Parathyroid adenoma (tissue), 2 donors: ENCODE measurements around the gene DCAF6.

Experiments
- H2AFZ ChIP-seq: fragments of 300-600 bp; sonication (generic); one replicate; pipeline ENCODE4 v1.7.0; 2017; ENCODE audit warnings: antibody characterized with exemption, mild to moderate bottlenecking
- H3K27ac ChIP-seq: fragments of 300-600 bp; sonication (generic); one replicate; pipeline ENCODE4 v1.7.0; 2017
- H3K27me3 ChIP-seq: fragments of 300-600 bp; sonication (generic); one replicate; pipeline ENCODE4 v1.7.0; 2017; ENCODE audit warnings: low read length; ENCODE audit not compliant: control insufficient read depth, insufficient read depth
- H3K36me3 ChIP-seq: fragments of 300-600 bp; sonication (generic); one replicate; pipeline ENCODE4 v1.7.0; 2017; ENCODE audit warnings: low read length; ENCODE audit not compliant: control insufficient read depth, insufficient read depth
- H3K4me1 ChIP-seq: fragments of 300-600 bp; sonication (generic); one replicate; pipeline ENCODE4 v1.7.0; 2017; ENCODE audit warnings: control low read depth
- H3K4me2 ChIP-seq: fragments of 300-600 bp; sonication (generic); one replicate; pipeline ENCODE4 v1.7.0; 2017; ENCODE audit warnings: low read length
- H3K4me3 ChIP-seq: fragments of 300-600 bp; sonication (generic); one replicate; pipeline ENCODE4 v1.7.0; 2017; ENCODE audit warnings: low read depth, low read length
- H3K79me2 ChIP-seq: fragments of 300-600 bp; sonication (generic); one replicate; pipeline ENCODE4 v1.7.0; 2017; ENCODE audit warnings: control low read depth
- H3K9ac ChIP-seq: fragments of 300-600 bp; sonication (generic); one replicate; pipeline ENCODE4 v1.7.0; 2017; ENCODE audit warnings: mild to moderate bottlenecking
- H3K9me3 ChIP-seq: fragments of 300-600 bp; sonication (generic); one replicate; pipeline ENCODE4 v1.7.0; 2017; ENCODE audit warnings: low read length; ENCODE audit not compliant: control insufficient read depth
- CTCF ChIP-seq: fragments of 300-600 bp; sonication (generic); IDR thresholded peaks from one replicate; pipeline ENCODE4 v1.7.0; 2017; ENCODE audit warnings: antibody characterized with exemption, mild to moderate bottlenecking
- donor health status: primary hyperparathyroidism.

Gene DCAF6

GRCh38 chr1:168089326-168089978 is 153.0 kb downstream of the DCAF6 start:
- no peaks in the 10 kb centered on the region for H3K9me3 ChIP-seq
- H3K9ac ChIP-seq: no peak overlapping the region
- TF ChIP-seq CTCF: no peak
- H3K27me3 ChIP-seq: no peaks in the 10 kb centered on the region
- H2AFZ ChIP-seq: no peak overlapping the region
- H3K36me3 ChIP-seq: no peaks in the 10 kb centered on the region
- no peaks in the 10 kb centered on the region for H3K79me2 ChIP-seq
- peaks cover 4% of the 10 kb centered on the region for H3K4me1 ChIP-seq
- H3K4me3 ChIP-seq: no peak overlapping the region
- no peak overlapping the region for H3K4me2 ChIP-seq
- H3K27ac ChIP-seq: no peak overlapping the region

GRCh38 chr1:168089979-168090337 is 153.5 kb downstream of the DCAF6 start:
- Histone ChIP-seq H3K4me2 (no peak overlapping the region), H2AFZ (no peak overlapping the region), H3K9me3 (no peaks in the 10 kb centered on the region), H3K9ac (no peak overlapping the region), H3K4me1 (peaks cover 2% of the 10 kb centered on the region), H3K36me3 (no peaks in the 10 kb centered on the region), H3K79me2 (no peaks in the 10 kb centered on the region), H3K27ac (no peak overlapping the region), H3K27me3 (no peaks in the 10 kb centered on the region), H3K4me3 (no peak overlapping the region)
- TF ChIP-seq CTCF: no peak

- H3K4me2 ChIP-seq: no peak overlapping the region
- no peaks in the 10 kb centered on the region for H3K36me3 ChIP-seq
- no peaks in the 10 kb centered on the region for H3K9me3 ChIP-seq
- no peak overlapping the region for H3K27ac ChIP-seq
- no peak overlapping the region for H3K9ac ChIP-seq
- no peaks in the 10 kb centered on the region for H3K27me3 ChIP-seq
- H3K4me1 ChIP-seq: no peaks in the 10 kb centered on the region
- no peak for TF ChIP-seq CTCF
- no peaks in the 10 kb centered on the region for H3K79me2 ChIP-seq
- H2AFZ ChIP-seq: no peak overlapping the region
- no peak overlapping the region for H3K4me3 ChIP-seq
Measured at GRCh38 chr1:168090395-168090794, 153.9 kb downstream of the DCAF6 start.

- Histone ChIP-seq H3K36me3 (no peaks in the 10 kb centered on the region), H3K9ac (no peak overlapping the region), H3K4me2 (no peak overlapping the region), H3K4me1 (no peaks in the 10 kb centered on the region), H3K79me2 (no peaks in the 10 kb centered on the region), H3K9me3 (no peaks in the 10 kb centered on the region), H3K27me3 (no peaks in the 10 kb centered on the region), H3K4me3 (no peak overlapping the region), H3K27ac (no peak overlapping the region), H2AFZ (no peak overlapping the region)
- no peak for TF ChIP-seq CTCF
Measured at GRCh38 chr1:168091063-168091462, 154.6 kb downstream of the DCAF6 start.
